ENCODE data around the gene ENPP5.
"Not testable (repeated sequence)": the region's sequence is repeated elsewhere in the genome, so short reads cannot be mapped to it uniquely, and the experiment has no call there.

- TF ChIP-seq CTCF (IDR thresholded peaks at IDR 0.05; ENCODE audit: low read depth, low read length, poor library complexity, severe bottlenecking); EZH2phosphoT487 (IDR thresholded peaks at IDR 0.05; ENCODE audit: borderline replicate concordance, low read length): not testable (repeated sequence)
Observed at GRCh38 chr6:46149066-46149465, 21.7 kb downstream of the ENPP5 start.

Measured in DOHH2 (cell line).